GM21360 (cell line): ENCODE data around the gene PPP1R13B.

Experiments
- ATAC-seq: cut with Tn5 transposase; IDR thresholded peaks from one replicate; pipeline ENCODE4 v1.9.1; 2021; ENCODE audit warnings: mild to moderate bottlenecking, moderate library complexity; ENCODE audit not compliant: unreplicated experiment

PPP1R13B gene

GRCh38 chr14:103746701-103747100, 100.7 kb downstream of the PPP1R13B start:
- no peak for ATAC-seq

DNA sequence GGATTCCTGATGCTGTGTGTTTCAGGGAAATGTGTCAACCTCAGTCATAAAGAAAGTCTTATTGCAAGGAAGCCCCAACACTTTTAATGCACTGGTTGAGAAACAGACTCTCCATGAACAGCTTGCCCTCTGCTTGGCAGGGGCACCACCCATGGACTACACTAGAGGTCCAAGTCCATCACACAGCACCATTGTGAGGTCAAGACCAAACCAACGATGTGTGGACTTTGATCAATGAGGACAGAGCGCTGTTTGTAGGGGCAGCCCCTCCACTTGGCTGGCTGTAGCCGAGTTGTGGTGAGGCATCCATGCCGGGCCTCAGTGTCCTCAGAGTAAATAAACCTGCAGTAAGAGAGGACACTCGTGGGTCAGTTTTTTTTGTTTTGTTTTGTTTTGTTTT, 102.0 kb downstream of the PPP1R13B start:
- no peak for ATAC-seq

DNA sequence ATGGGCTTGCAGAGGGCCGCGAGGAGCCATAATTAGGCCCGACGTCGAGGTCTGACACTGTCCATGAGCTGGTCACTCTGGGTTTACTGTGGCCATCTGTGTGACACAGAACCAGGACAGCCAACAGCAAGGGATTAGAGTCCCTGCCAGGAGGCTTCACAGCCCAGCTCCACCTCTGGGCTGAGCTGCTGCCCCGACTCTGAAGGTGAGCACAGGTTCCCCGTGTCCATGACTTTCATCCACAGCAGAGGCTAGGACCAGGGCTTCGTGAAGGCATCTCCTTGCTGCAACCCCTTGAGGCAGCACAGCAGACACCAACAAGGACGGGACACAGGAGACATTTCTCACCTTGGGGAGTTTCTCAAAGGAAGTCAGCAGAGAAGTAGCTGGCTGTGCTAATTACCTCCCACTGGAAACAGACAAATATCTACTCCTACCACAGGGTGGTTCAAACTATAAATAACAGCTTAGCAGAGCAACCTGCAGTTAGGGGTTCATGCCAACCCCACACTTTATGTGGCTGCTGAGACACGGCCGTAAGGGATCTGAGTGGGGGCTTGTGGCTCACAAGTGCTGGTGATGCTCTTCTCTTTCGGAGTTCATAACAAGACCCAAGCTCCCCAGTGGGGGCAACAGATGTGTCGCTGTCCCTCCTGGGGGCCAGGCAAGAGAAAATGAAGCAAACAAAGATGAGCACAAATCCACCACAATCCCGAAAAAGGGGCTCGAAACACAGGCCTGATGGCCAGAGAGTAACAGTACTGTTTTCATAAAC, 102.6 kb downstream of the PPP1R13B start:
- no peak for ATAC-seq

DNA sequence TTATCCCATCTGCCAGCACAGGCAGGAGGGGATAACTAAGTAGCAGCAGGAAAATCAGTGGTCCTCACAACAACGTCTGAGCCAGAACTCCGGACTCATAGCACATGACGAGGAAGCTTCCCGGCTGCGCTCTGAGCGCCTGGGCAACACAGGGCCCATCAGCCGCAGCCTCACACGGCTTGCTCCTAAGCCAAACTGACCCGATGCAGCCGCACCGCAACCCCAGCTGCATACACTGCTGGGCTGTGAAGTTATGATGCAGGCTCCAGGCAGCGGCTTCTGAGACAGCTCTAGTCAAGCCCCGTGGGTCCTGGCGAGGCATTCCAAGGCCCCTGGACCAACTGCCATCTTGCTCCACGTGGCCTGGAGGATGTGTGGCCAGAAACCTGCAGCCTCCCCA, 103.7 kb downstream of the PPP1R13B start:
- no peak for ATAC-seq

DNA sequence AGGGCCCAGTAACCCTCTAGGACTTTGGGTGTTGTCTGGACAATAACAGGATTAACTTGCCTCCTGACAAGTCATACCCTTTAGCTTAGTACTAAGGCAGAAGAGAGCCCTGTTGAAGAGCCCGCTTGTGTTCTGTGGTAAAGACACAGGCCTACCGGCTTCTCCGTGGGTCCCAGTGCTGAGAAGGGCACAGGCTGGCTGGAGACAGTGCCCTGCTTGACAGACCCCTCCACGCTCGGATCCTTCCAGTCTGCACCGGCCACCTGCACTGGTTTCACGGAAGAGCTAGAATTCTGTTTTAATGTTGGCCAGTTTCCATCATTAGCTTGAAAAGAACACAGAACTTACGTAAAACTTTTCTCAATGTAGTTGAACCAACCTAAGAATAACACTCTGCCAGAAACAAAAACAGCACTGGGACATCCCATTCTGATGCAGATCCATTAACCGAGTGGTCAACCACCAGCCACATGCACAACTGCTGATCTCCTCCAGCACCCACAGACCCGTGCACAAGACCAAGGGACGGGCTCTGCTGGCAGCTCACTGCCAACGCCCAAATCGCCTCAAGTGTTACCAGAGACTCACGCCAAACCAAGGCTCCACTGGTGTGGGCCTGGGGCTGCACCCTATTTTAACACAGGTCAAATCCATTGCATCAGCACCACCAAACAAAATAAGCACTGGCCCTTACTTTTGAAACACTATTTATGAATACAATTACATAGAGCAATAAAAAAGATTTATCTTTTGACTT, 104.7 kb downstream of the PPP1R13B start:
- no peak for ATAC-seq

DNA sequence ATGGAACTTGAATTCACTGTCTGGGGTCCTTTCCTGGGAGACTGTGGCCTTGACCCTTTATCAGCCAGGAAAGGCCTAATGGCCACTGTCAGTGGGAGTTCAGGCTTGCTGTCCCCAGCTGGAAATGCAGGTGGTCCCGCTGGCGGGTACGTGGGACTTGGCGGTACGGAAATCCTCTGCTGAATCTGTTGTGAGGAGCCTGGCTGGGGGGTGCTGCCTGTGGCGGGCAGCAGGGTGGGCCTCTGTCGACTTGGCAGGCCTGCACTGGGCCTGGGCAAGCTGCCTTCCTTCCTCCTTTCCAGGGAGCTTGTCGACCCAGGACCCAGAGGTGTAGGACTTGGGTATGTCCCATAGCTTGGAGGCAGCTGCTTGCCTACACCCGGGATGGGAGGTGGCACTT, 105.5 kb downstream of the PPP1R13B start:
- no peak for ATAC-seq

DNA sequence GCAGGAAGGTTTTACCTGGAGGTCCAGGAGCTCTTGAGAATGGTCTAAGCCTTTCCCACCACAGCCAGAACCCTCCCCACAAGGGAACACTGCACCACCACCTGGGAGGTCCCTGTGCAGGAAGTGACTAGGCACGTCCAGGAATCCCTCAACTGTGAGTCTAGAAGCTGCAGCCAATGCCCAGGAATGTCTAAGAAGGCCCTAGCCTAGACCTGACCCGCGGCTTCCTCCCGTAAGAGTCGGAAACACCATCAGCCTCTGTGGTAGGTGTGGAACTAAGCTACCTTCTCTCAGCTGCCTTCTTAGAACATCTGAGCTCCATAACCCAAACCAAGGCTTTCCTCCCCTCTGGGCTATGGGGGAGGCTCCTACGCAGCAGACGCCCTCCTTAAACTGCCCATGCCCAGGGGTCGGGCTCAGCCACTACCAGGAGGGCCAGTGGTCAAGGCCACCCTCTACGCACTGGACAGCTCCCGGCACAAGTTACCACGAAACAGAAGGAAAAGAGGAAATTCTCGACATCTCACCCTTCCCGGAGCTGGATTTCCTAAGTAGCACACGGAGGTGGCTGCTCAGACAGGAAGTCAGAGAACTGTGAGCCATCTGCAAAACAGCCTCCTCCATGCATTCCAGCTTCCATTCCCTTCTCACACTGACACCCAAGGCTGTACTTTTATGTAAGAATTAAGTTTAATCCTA, 106.2 kb downstream of the PPP1R13B start:
- no peak for ATAC-seq

DNA sequence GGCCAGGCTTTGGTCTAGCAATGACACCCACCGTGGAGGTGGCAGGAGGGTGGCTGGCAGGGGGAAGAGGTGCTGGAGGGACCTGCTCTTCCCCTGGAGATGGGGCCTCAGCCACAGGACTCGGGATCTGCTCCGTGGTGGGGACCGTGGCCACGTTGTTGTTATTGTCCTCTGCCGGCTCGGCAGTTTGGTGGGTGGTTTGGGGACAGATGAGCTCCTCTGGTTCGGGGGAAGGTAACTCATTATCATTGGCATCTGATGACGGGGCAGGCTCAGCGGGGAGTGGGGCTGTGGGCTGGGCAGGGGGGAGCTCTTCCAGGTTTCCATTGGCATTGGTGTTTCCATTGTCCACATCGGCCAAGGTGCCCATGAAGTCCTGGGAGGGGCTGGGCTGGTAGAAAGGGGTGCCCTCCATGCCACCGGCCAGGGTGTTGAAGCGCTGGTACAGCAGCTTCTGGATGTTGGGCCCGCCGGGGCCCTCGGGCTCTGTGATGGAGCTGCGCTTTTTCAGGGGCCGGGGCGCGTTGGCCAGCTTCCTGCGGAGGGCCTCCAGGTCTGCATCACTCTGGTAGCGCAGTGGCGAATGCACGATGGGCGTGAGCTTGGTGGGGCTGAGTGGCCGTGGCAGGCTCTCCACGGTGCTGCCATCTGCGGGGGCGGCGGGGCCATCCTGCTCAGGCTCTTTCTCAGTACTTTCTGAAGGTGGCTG, 107.4 kb downstream of the PPP1R13B start:
- ATAC-seq: no peak

DNA sequence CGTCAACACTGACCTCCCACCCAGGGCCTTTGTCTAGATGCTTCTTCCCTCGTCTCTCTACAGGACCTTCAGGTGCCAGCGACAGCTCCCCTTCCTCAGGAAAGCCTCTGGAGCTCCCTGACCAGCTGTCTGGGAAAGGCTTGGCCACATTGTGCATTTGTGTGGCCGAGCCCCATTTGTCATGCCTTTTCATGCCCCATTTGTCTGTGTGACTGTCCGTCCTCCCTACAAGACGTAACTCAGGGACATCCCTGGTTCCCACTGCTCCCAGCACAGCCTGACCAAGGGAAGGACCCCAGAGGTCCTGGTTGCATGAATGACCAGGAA, 107.9 kb downstream of the PPP1R13B start:
- ATAC-seq: no peak

DNA sequence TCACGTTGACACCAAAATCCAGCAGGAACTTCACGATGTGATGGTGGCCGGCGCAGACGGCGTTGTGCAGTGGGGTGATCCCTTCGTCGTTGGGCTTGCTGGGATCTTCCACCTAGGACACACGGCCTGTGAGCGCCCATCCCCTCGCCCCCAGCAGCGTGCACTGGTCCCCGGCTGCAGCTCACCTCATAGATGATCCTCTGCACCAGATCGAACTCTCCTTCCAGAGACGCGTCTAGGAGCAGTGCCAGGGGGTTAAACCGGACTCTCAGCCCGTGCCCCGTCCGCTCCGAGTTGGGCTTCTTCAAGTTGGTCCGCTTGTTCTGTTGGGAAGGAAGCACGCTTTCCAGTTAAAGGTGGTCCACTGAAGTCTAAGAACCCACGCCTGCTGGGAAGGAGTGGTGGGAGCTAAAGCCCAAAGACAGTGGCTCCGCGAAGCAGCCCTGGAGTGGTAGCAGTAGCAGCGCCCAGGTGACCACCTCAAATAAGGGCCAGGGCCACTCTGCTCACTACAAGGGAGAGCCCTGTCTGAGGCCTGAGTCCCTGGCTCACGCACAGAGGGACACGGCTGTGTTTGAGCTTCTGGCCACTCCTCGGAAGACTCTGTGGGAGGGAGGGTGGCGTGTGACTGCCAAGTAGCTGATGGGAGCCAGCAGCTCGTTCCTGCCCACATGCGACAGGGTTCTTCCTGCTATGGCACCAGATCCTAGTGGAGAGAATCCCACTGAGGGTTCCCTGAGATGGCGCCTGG, 108.5 kb downstream of the PPP1R13B start:
- ATAC-seq: no peak

GRCh38 chr14:103738166-103738565, 109.2 kb downstream of the PPP1R13B start:
- no peak for ATAC-seq

DNA sequence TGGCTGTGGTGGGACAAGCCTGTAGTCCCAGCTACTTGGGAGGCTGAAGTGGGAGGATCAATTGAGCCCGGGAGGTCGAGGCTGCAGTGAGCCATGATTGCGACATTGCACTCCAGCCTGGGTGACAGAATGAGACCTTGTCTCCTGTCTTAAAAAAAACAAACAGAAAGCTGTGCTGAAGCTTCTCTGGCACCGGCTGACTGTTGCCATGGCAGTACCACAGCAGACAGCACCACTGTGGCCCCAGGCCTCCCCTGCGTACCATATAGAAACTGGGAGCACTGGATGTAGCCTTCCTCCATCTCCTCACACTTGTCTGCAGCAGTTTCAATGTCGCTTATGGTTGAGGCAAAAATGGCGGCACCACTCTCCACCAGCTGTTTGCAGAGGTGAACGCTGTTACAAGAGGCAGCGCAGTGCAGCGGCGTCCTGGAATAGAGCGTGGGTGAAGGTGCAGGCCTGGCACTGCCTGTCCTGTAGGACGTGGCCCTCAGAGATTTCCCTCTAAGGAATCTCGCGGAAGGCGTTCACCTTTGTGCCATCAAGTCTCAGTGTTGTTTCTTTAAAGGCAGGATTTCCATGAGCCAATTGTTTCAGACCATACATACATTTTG, 109.8 kb downstream of the PPP1R13B start:
- ATAC-seq: no peak

GRCh38 chr14:103736546-103737431, 110.6 kb downstream of the PPP1R13B start:
- ATAC-seq: no peak

DNA sequence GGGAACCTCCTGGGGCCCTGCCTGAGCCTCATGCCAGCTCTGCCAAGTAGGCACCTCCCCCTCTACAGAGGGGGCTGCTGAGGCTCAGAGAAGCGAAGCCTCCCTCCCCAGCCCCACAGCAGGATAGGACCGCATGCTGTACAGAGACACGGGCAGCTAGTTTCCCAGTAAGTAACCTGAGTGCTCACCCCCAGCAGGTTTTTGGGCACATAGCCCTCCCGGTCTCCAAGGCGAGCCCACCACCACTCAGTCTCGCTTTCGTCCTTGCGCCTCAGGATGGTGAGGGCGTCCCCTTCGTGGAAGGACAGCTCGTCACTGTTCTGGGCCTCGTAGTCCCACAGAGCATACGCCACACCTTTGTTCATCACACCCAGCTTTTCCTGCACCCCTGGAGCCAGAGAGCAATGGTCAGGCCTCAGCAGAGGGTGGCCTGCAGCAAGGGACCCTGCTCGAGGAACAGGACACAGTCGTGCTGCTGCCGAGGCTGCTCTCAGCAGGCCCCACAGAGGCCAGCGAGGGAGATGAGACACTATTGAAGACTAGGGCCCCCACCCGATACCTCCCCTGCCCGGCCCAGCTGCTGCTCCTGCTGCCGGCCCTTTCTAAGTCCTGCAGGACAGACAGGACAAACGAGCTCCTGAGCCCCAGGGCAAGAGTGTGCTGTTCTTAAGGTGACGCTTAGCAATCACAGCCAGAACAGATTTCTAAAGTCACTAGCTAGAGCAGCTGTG, 111.4 kb downstream of the PPP1R13B start:
- ATAC-seq: no peak

- no peak for ATAC-seq
Measured at GRCh38 chr14:103735439-103735814, 111.9 kb downstream of the PPP1R13B start.

GRCh38 chr14:103735022-103735421, 112.4 kb downstream of the PPP1R13B start:
- no peak for ATAC-seq

- no peak for ATAC-seq
Measured at GRCh38 chr14:103734081-103734888, 113.1 kb downstream of the PPP1R13B start.

- no peak for ATAC-seq
Measured at GRCh38 chr14:103733651-103734050, 113.7 kb downstream of the PPP1R13B start.
